Cardiac muscle cell (in vitro differentiated cells and primary cell): ENCODE measurements around the gene SF3B5. TPM values are rescaled to one million over a fixed set of nuclear protein-coding genes. Genes with fewer than 3 reads are reported as not detected.
A peak's percentile ranks its signal among the peaks of the same experiment; 100 is the strongest.

Experiments
- DNase-seq, 2 donors: peaks; one replicate each; pipeline versions ENCODE4 v3.0.0 to v3.0.0-alpha.2; 2010 to 2017; ENCODE audit warnings: low read depth in 1 of 2, low spot score in 1 of 2
- H3K27ac ChIP-seq: fragments of 200-600 bp; sonication (generic); 2 replicates; pipeline ENCODE4 v1.5.1; 2016
- H3K27me3 ChIP-seq: fragments of 200-600 bp; sonication (generic); 2 replicates; pipeline ENCODE4 v1.6.0; 2016; ENCODE audit warnings: control low read depth
- H3K36me3 ChIP-seq: fragments of 200-600 bp; sonication (generic); 2 replicates; pipeline ENCODE4 v1.5.1; 2016; ENCODE audit warnings: control low read depth
- H3K4me1 ChIP-seq: fragments of 200-600 bp; sonication (generic); 2 replicates; pipeline ENCODE4 v1.8.1; 2017; ENCODE audit warnings: low read depth, mild to moderate bottlenecking, mixed run types
- H3K4me3 ChIP-seq: fragments of 200-600 bp; sonication (generic); 2 replicates; pipeline ENCODE4 v1.5.1; 2016; ENCODE audit warnings: mild to moderate bottlenecking
- H3K9me3 ChIP-seq: fragments of 200-600 bp; sonication (generic); 2 replicates; pipeline ENCODE4 v1.5.1; 2017; ENCODE audit warnings: low read depth, mild to moderate bottlenecking, control low read depth
- CTCF ChIP-seq: IDR thresholded peaks from 2 replicates; pipeline ENCODE4 v1.5.1; 2012; ENCODE audit warnings: low read depth, mild to moderate bottlenecking, low read length
- polyA plus RNA-seq: library from polyadenylated mRNA; unstranded; fragments of >200 nt; fragmentation: Nextera tagmentation; extraction: Ambion mirVana; gene quantifications from 2 replicates; pipeline ENCODE4 v1.2.1, GENCODE V29; 2016
- total RNA-seq: library from RNA; depleted of rRNA; stranded (reverse); fragments of >200 nt; gene quantifications from 2 replicates; pipeline ENCODE4 v1.2.3, GENCODE V29; 2016

SF3B5 gene
- total RNA-seq (139 and 183 TPM in 2 replicates), polyA plus RNA-seq (223 and 252 TPM in 2 replicates)

- no peak for TF ChIP-seq CTCF
- DNase-seq = peak; percentile 100
- peak within 1 kb of the TSS; percentile 87 for H3K27ac ChIP-seq
- peak within 1 kb of the TSS; percentile 81 for H3K4me3 ChIP-seq
- H3K9me3 ChIP-seq = no peaks in the 10 kb centered on the region
- H3K4me1 ChIP-seq = peaks cover 7% of the 10 kb centered on the region
- peaks cover 2% of the 10 kb centered on the region for H3K27me3 ChIP-seq
- H3K36me3 ChIP-seq = no peaks in the 10 kb centered on the region
Measured at GRCh38 chr6:144095134-144096002, at the start of gene SF3B5. Gene SF3B5 (minus strand): TSS chr6:144095573. CDS start chr6:144095497, 76 bp downstream.

DNA sequence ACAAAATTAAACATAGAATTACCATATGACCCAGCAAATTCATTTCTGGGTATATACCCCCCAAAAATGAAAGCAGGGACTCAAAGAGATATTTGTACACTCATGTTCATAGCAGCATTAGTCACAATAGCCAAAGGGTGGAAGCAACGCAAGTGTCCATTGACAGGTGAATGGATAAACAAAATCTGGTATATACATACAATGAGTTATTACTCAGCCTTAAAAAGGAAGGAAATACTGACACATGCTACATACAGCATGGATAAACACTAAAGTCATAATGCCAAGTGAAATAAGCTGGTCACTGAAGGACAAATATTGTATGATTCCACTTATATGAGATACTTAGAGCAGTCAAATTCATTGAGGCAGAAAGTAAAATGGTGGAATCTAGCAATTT is 49.6 kb upstream of the SF3B5 start:
- H3K9me3 ChIP-seq = no peaks in the 10 kb centered on the region
- H3K27ac ChIP-seq = no peak overlapping the region
- DNase-seq = no peak
- no peaks in the 10 kb centered on the region for H3K4me1 ChIP-seq
- no peak overlapping the region for H3K4me3 ChIP-seq
- peaks cover 29% of the 10 kb centered on the region for H3K27me3 ChIP-seq
- no peaks in the 10 kb centered on the region for H3K36me3 ChIP-seq
- no peak for TF ChIP-seq CTCF

- H3K27me3 ChIP-seq = peaks cover 18% of the 10 kb centered on the region
- H3K4me1 ChIP-seq = no peaks in the 10 kb centered on the region
- no peaks in the 10 kb centered on the region for H3K36me3 ChIP-seq
- TF ChIP-seq CTCF = no peak
- H3K27ac ChIP-seq = no peak overlapping the region
- H3K4me3 ChIP-seq = no peak overlapping the region
- H3K9me3 ChIP-seq = no peaks in the 10 kb centered on the region
- DNase-seq = no peak
Measured at GRCh38 chr6:144143878-144144277, 48.5 kb upstream of the SF3B5 start.

DNA sequence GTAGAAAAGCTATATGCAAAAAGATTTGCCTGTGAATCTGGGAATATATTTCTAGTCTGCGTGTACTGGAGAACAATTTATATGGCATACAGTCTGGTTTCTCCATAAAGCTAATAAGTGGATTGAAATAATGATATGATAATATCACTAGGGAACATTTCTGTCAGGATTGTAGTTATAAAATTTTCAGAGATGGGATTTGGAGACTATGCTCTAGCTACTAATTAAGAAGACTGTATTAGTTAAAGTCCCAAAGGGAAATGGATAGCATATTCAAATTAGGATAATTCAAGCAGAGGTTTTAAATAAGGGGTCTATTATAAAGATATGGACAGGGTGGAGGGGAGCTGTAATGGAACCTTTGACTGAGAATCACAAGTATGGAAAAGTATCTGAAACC is 47.7 kb upstream of the SF3B5 start:
- no peaks in the 10 kb centered on the region for H3K9me3 ChIP-seq
- no peak for TF ChIP-seq CTCF
- no peaks in the 10 kb centered on the region for H3K36me3 ChIP-seq
- H3K4me3 ChIP-seq = no peak overlapping the region
- no peak overlapping the region for H3K27ac ChIP-seq
- H3K27me3 ChIP-seq = peaks cover 10% of the 10 kb centered on the region
- H3K4me1 ChIP-seq = no peaks in the 10 kb centered on the region
- DNase-seq = no peak

GRCh38 chr6:144141470-144141869 is 46.1 kb upstream of the SF3B5 start:
- Histone ChIP-seq H3K36me3 (no peaks in the 10 kb centered on the region), H3K27me3 (no peaks in the 10 kb centered on the region), H3K27ac (no peak overlapping the region), H3K4me1 (no peaks in the 10 kb centered on the region), H3K9me3 (no peaks in the 10 kb centered on the region), H3K4me3 (no peak overlapping the region)
- DNase-seq = no peak
- no peak for TF ChIP-seq CTCF
